ENCODE results near the gene AEBP2.

Gene AEBP2

DNA sequence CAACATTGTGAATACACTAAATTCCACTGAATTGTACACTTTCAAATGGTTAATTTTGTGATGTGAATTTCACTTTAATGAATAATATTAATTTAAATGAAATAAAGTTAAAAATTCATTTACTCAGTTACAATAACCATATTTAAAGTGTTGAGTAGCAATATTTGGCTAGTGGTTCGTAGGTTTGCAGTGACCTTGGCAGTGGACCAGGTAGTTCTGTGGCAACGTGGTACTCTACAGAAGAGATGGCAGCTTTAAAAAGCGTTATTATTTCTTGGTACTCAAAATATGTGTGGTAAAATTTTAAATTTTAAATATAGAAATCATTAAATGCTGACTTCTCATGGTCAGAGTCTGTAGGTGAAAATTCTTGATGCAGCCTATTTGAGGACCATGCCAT is 51.6 kb downstream of the AEBP2 start:
- FAIRE-seq, result no peak
- DNase-seq (ENCODE audit: insufficient read length, low spot score), result no peak
- TF ChIP-seq SPI1 (IDR thresholded peaks at IDR 0.05; ENCODE audit: low read depth, low read length) (no peak), POLR2A (IDR thresholded peaks at IDR 0.05; ENCODE audit: low read depth, low read length) (no peak), PAX5 (IDR thresholded peaks at IDR 0.05; ENCODE audit: insufficient read depth, low read length, severe bottlenecking) (no peak), TAF1 (IDR thresholded peaks at IDR 0.05; ENCODE audit: low read depth, low read length) (no peak), POU2F2 (IDR thresholded peaks at IDR 0.05; ENCODE audit: low read depth, low read length) (no peak), POLR2AphosphoS5 (IDR thresholded peaks at IDR 0.05; ENCODE audit: low read depth, low read length) (no peak)

DNA sequence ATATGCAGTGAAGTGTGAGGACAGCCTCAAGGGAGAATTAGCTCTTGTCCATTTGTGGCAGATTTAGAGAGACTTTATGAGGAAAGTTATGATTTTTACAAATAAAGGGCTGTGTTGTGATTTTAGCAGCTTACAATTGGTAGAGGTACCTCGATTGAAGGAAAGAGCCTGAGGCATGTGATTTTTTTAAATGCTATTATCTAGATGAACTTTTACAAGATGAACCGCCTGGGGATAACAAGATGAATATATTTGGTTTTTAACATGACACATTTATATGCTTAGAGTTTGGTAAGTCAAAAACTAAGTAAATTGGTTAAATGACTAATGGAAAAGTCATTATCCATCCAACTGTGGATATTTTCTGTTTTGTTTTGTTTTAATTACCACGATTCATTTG is 52.6 kb downstream of the AEBP2 start:
- TF ChIP-seq POU2F2 (IDR thresholded peaks at IDR 0.05; ENCODE audit: low read depth, low read length), result no peak
- no peak for TF ChIP-seq PAX5 (IDR thresholded peaks at IDR 0.05; ENCODE audit: insufficient read depth, low read length, severe bottlenecking)
- TF ChIP-seq POLR2A (IDR thresholded peaks at IDR 0.05; ENCODE audit: low read depth, low read length), result no peak
- TF ChIP-seq SPI1 (IDR thresholded peaks at IDR 0.05; ENCODE audit: low read depth, low read length), result no peak
- TF ChIP-seq TAF1 (IDR thresholded peaks at IDR 0.05; ENCODE audit: low read depth, low read length), result no peak
- no peak for TF ChIP-seq POLR2AphosphoS5 (IDR thresholded peaks at IDR 0.05; ENCODE audit: low read depth, low read length)
- no peak for DNase-seq (ENCODE audit: insufficient read length, low spot score)
- FAIRE-seq, result no peak

DNA sequence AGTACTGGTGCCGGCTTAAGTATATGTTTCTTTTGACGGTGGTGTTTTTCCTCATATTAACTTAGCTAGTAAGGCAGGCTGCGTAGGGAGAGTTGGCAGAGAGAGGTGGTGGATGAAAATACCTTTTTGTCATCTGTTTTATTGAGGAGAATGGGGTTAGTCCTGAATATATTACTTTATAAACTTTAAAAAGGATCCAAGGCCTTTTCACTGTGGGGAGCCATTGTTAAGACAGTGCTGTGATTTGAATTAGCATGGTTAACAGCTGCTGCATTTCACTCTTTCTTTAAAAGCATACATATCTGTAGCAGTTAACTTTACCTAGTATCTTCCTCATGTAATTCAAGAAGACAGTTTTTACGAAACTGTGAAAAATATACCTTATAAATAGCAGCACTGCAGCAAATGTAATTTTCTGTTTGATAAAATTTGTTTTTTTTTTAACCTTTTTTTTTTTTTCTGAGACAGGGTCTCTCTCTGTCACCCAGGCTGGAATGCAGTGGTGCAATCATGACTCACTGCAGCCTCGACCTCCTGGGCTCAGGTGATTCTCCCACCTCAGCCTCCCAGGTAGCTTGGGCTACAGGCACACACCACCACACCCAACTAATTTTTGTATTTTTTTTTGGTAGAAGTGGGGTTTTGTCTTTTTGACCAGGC is 57.1 kb downstream of the AEBP2 start:
- FAIRE-seq, result no peak
- DNase-seq (ENCODE audit: insufficient read length, low spot score), result no peak
- no peak for TF ChIP-seq PAX5 (IDR thresholded peaks at IDR 0.05; ENCODE audit: insufficient read depth, low read length, severe bottlenecking)
- no peak for TF ChIP-seq POLR2AphosphoS5 (IDR thresholded peaks at IDR 0.05; ENCODE audit: low read depth, low read length)
- TF ChIP-seq TAF1 (IDR thresholded peaks at IDR 0.05; ENCODE audit: low read depth, low read length), result no peak
- TF ChIP-seq POU2F2 (IDR thresholded peaks at IDR 0.05; ENCODE audit: low read depth, low read length), result no peak
- no peak for TF ChIP-seq SPI1 (IDR thresholded peaks at IDR 0.05; ENCODE audit: low read depth, low read length)
- TF ChIP-seq POLR2A (IDR thresholded peaks at IDR 0.05; ENCODE audit: low read depth, low read length), result no peak

DNA sequence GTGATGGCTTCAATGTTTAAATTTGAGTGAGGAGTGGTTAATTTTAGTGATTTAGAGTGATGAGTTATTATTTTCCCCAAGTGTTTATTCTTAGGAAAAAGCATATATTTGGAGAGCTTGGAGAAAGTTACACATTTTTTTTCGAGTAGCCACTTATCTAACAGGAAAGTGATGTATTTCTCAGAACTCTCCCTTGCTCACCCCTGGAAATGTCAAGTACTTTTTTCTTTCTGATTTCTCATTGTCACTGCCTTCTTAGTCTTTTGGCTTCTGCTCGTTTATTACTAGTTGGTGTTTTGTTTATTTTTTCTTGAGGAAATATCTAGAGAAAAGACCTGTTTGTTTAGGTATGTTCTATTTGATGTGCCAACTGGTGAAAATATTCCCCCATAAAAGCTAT is 58.8 kb downstream of the AEBP2 start:
- no peak for DNase-seq (ENCODE audit: insufficient read length, low spot score)
- FAIRE-seq, result no peak
- no peak for TF ChIP-seq POLR2AphosphoS5 (IDR thresholded peaks at IDR 0.05; ENCODE audit: low read depth, low read length)
- TF ChIP-seq TAF1 (IDR thresholded peaks at IDR 0.05; ENCODE audit: low read depth, low read length), result no peak
- no peak for TF ChIP-seq POLR2A (IDR thresholded peaks at IDR 0.05; ENCODE audit: low read depth, low read length)
- TF ChIP-seq PAX5 (IDR thresholded peaks at IDR 0.05; ENCODE audit: insufficient read depth, low read length, severe bottlenecking), result no peak
- TF ChIP-seq SPI1 (IDR thresholded peaks at IDR 0.05; ENCODE audit: low read depth, low read length), result no peak
- TF ChIP-seq POU2F2 (IDR thresholded peaks at IDR 0.05; ENCODE audit: low read depth, low read length), result no peak

DNA sequence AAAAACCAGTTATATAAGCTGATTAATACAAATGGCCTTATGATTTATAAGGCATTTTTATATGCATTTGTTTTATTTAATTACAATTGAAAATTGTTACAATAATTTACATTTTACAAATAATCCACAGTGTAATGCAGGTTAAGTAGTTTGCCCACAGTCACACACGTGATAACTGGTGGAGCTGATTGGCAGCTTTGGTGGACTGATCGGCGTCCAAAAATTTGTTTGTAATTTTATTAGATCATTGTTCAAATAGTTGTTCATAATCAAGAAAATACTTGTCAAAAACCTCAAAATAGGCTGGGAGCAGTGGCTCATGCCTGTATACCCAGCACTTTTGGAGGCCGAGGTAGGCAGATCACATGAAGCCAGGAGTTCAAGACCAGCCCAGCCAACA is 59.7 kb downstream of the AEBP2 start:
- no peak for TF ChIP-seq PAX5 (IDR thresholded peaks at IDR 0.05; ENCODE audit: insufficient read depth, low read length, severe bottlenecking)
- no peak for TF ChIP-seq POLR2AphosphoS5 (IDR thresholded peaks at IDR 0.05; ENCODE audit: low read depth, low read length)
- TF ChIP-seq TAF1 (IDR thresholded peaks at IDR 0.05; ENCODE audit: low read depth, low read length), result no peak
- no peak for TF ChIP-seq POU2F2 (IDR thresholded peaks at IDR 0.05; ENCODE audit: low read depth, low read length)
- no peak for TF ChIP-seq SPI1 (IDR thresholded peaks at IDR 0.05; ENCODE audit: low read depth, low read length)
- no peak for TF ChIP-seq POLR2A (IDR thresholded peaks at IDR 0.05; ENCODE audit: low read depth, low read length)
- DNase-seq (ENCODE audit: insufficient read length, low spot score), result no peak
- no peak for FAIRE-seq

DNA sequence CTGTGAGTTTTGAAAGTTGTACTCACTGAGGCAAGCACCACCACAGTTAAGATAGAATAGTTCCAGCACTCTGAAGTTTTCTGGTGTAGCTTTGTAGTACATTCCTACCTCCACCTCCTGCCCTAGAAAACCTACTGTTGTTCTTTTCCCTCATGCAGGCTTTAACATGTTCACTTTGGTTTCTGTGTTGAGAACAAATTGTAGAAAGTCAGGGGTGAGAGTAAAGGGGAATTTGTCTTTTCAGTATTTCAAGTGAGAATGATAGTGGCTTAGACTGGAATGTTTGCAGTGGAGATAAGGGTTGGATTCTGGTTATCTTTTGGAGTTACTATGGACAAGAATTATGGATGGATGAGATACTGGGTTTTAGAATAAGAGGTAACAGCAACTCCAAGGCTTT is 67.2 kb downstream of the AEBP2 start:
- no peak for DNase-seq (ENCODE audit: insufficient read length, low spot score)
- no peak for FAIRE-seq
- TF ChIP-seq POU2F2 (IDR thresholded peaks at IDR 0.05; ENCODE audit: low read depth, low read length) (no peak), SPI1 (IDR thresholded peaks at IDR 0.05; ENCODE audit: low read depth, low read length) (no peak), POLR2AphosphoS5 (IDR thresholded peaks at IDR 0.05; ENCODE audit: low read depth, low read length) (no peak), PAX5 (IDR thresholded peaks at IDR 0.05; ENCODE audit: insufficient read depth, low read length, severe bottlenecking) (no peak), POLR2A (IDR thresholded peaks at IDR 0.05; ENCODE audit: low read depth, low read length) (no peak), TAF1 (IDR thresholded peaks at IDR 0.05; ENCODE audit: low read depth, low read length) (no peak)

DNA sequence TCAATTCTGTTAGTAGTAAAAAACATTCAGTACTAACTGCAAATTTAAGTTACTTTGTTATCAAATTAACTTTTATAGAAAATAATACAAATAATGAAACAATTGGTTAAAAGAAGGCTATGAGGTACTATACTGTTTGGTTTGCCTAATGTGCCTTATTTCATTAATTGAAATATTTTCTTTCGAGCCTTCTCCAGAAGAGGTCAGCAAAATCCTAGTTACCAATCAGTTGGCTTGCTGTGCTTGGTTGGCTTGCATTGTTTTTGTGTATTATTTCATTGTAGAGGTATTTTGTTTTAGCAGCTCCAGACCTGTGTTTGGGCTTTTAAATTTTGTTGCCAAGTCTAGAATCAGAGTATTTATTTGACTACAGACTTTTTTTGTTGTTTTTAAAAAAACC is 68.5 kb downstream of the AEBP2 start:
- TF ChIP-seq TAF1 (IDR thresholded peaks at IDR 0.05; ENCODE audit: low read depth, low read length), result no peak
- no peak for TF ChIP-seq POLR2A (IDR thresholded peaks at IDR 0.05; ENCODE audit: low read depth, low read length)
- no peak for TF ChIP-seq SPI1 (IDR thresholded peaks at IDR 0.05; ENCODE audit: low read depth, low read length)
- no peak for TF ChIP-seq POU2F2 (IDR thresholded peaks at IDR 0.05; ENCODE audit: low read depth, low read length)
- TF ChIP-seq POLR2AphosphoS5 (IDR thresholded peaks at IDR 0.05; ENCODE audit: low read depth, low read length), result no peak
- no peak for TF ChIP-seq PAX5 (IDR thresholded peaks at IDR 0.05; ENCODE audit: insufficient read depth, low read length, severe bottlenecking)
- FAIRE-seq (no peak), DNase-seq (ENCODE audit: insufficient read length, low spot score) (no peak)

DNA sequence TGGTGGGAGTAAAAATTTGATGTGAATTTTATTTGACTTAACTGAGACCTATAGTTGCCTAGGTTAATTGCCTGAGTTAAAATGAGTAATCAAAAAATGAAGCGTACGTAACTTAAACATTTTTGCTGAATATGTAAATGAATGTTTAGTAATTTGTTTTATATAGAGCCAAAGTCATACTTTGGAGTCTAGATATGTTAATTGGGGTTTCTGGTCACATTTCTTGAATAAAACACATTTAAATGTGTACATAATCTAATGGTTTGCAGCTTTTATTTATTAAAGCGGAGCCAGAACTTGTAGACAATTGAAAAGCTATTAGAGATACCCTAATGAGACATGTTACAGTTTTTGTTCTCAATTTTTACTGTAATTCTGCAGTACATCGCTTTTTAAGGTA is 71.2 kb downstream of the AEBP2 start:
- DNase-seq (ENCODE audit: insufficient read length, low spot score), result no peak
- TF ChIP-seq POU2F2 (IDR thresholded peaks at IDR 0.05; ENCODE audit: low read depth, low read length), result no peak
- no peak for FAIRE-seq

DNA sequence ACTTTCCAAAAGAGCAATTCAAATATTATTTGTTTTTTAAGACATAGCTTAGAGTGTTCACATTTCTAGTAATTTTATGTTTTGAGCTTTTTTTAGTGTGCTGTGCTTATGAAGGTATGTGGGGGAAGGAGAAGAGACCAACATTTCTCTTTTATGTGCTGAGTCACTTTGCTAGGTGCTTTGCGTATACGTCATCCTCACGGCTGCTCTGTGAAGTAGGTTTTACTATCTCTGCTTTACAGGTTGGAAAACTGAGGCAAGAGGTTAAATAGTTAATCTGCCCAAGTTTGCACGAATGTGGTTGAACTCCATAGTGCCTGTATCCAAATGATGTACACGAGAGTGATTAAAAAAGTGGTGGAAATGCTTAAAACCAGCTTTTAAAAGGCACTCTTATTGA is 75.9 kb downstream of the AEBP2 start:
- FAIRE-seq, result no peak
- TF ChIP-seq SPI1 (IDR thresholded peaks at IDR 0.05; ENCODE audit: low read depth, low read length), result no peak
- no peak for TF ChIP-seq POLR2AphosphoS5 (IDR thresholded peaks at IDR 0.05; ENCODE audit: low read depth, low read length)
- no peak for TF ChIP-seq TAF1 (IDR thresholded peaks at IDR 0.05; ENCODE audit: low read depth, low read length)
- no peak for TF ChIP-seq PAX5 (IDR thresholded peaks at IDR 0.05; ENCODE audit: insufficient read depth, low read length, severe bottlenecking)
- no peak for TF ChIP-seq POLR2A (IDR thresholded peaks at IDR 0.05; ENCODE audit: low read depth, low read length)
- no peak for TF ChIP-seq POU2F2 (IDR thresholded peaks at IDR 0.05; ENCODE audit: low read depth, low read length)

DNA sequence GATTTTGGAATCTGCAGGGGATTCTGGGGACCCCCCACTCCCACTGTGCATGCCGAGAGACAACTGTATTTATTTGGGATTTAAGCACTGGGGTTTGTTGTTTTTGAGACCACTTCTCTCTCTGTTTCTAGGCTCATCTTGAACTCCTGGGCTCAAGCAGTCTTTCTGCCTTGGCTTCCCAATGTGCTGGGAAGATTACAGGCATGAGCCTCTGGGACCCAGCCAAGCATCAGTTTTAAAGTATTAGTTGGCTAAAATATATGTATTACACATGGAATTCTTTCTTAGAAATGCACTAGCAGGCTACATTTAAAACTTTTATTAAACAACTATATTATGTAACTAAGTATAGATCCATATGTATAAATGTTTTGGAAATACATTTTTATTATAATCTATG is 78.3 kb downstream of the AEBP2 start:
- TF ChIP-seq POLR2AphosphoS5 (IDR thresholded peaks at IDR 0.05; ENCODE audit: low read depth, low read length) (no peak), TAF1 (IDR thresholded peaks at IDR 0.05; ENCODE audit: low read depth, low read length) (no peak), POLR2A (IDR thresholded peaks at IDR 0.05; ENCODE audit: low read depth, low read length) (no peak), SPI1 (IDR thresholded peaks at IDR 0.05; ENCODE audit: low read depth, low read length) (no peak), PAX5 (IDR thresholded peaks at IDR 0.05; ENCODE audit: insufficient read depth, low read length, severe bottlenecking) (no peak), POU2F2 (IDR thresholded peaks at IDR 0.05; ENCODE audit: low read depth, low read length) (no peak)
- DNase-seq (ENCODE audit: insufficient read length, low spot score), result no peak
- FAIRE-seq, result no peak

More for the DNA sequence above, 75.9 kb downstream of the AEBP2 start:
- DNase-seq (ENCODE audit: insufficient read length, low spot score), result no peak
